ENCODE data around the gene WWOX. TPM values are rescaled to one million over a fixed set of nuclear protein-coding genes. Genes with fewer than 3 reads are reported as not detected.

WWOX gene
- total RNA-seq, 1 donor from 2014 or later = 7.3 TPM

GRCh38 chr16:79081297-79082066 lies 982.0 kb downstream of the WWOX start:
- Histone ChIP-seq H2AFZ (ENCODE audit: low read depth, low read length) (no peak overlapping the region), H3K9me3 (ENCODE audit: insufficient read depth, low read depth, low read length) (no peaks in the 10 kb centered on the region), H3K4me2 (ENCODE audit: low read length) (no peak overlapping the region), H3K4me1 (ENCODE audit: insufficient read depth, low read length) (no peaks in the 10 kb centered on the region), H3K36me3 (ENCODE audit: insufficient read depth, low read length) (no peaks in the 10 kb centered on the region), H3K4me3 (ENCODE audit: insufficient read depth, low read depth, low read length) (no peak overlapping the region), H3K79me2 (ENCODE audit: insufficient read depth, low read length) (no peaks in the 10 kb centered on the region), H4K20me1 (ENCODE audit: insufficient read depth, low read length) (no peaks in the 10 kb centered on the region), H3K9ac (ENCODE audit: low read length) (no peak overlapping the region), H3K27ac (ENCODE audit: low read depth, low read length) (no peak overlapping the region), H3K27me3 (ENCODE audit: insufficient read depth, low read length) (no peaks in the 10 kb centered on the region)
- H3K9me3 Mint-ChIP-seq (ENCODE audit: unreplicated experiment) = no peaks in the 10 kb centered on the region
- DNase-seq (ENCODE audit: low read depth) (no peak), FAIRE-seq (no peak)
- no peak overlapping the region for H3K27ac Mint-ChIP-seq (ENCODE audit: unreplicated experiment)
- no peak for TF ChIP-seq CTCF (IDR thresholded peaks at IDR 0.05; ENCODE audit: insufficient read depth, low read depth, low read length)
- no peak for TF ChIP-seq EZH2 (IDR thresholded peaks at IDR 0.05; ENCODE audit: insufficient read depth, low read length)
- peaks cover 4% of the 10 kb centered on the region for H3K27me3 Mint-ChIP-seq (ENCODE audit: low read depth, unreplicated experiment)
- H3K36me3 Mint-ChIP-seq (ENCODE audit: low read depth, unreplicated experiment) = no peaks in the 10 kb centered on the region
- no peaks in the 10 kb centered on the region for H3K4me1 Mint-ChIP-seq (ENCODE audit: low read depth, unreplicated experiment)
- H3K4me3 Mint-ChIP-seq (ENCODE audit: unreplicated experiment) = no peak overlapping the region

- H3K79me2 ChIP-seq (ENCODE audit: insufficient read depth, low read length) = no peaks in the 10 kb centered on the region
Observed at GRCh38 chr16:79082970-79083369, 983.5 kb downstream of the WWOX start.

More at GRCh38 chr16:79082970-79083369, 983.5 kb downstream of the WWOX start:
- Histone ChIP-seq H3K27ac (ENCODE audit: low read depth, low read length) (no peak overlapping the region), H3K36me3 (ENCODE audit: insufficient read depth, low read length) (no peaks in the 10 kb centered on the region), H3K4me3 (ENCODE audit: insufficient read depth, low read depth, low read length) (no peak overlapping the region), H3K27me3 (ENCODE audit: insufficient read depth, low read length) (no peaks in the 10 kb centered on the region), H3K9ac (ENCODE audit: low read length) (no peak overlapping the region), H3K9me3 (ENCODE audit: insufficient read depth, low read depth, low read length) (no peaks in the 10 kb centered on the region), H4K20me1 (ENCODE audit: insufficient read depth, low read length) (no peaks in the 10 kb centered on the region), H3K4me1 (ENCODE audit: insufficient read depth, low read length) (no peaks in the 10 kb centered on the region), H3K4me2 (ENCODE audit: low read length) (no peak overlapping the region), H2AFZ (ENCODE audit: low read depth, low read length) (no peak overlapping the region)
- TF ChIP-seq CTCF (IDR thresholded peaks at IDR 0.05; ENCODE audit: insufficient read depth, low read depth, low read length) (no peak), EZH2 (IDR thresholded peaks at IDR 0.05; ENCODE audit: insufficient read depth, low read length) (no peak)
- no peak overlapping the region for H3K27ac Mint-ChIP-seq (ENCODE audit: unreplicated experiment)
- H3K36me3 Mint-ChIP-seq (ENCODE audit: low read depth, unreplicated experiment) = no peaks in the 10 kb centered on the region
- no peak overlapping the region for H3K4me3 Mint-ChIP-seq (ENCODE audit: unreplicated experiment)
- no peaks in the 10 kb centered on the region for H3K4me1 Mint-ChIP-seq (ENCODE audit: low read depth, unreplicated experiment)
- FAIRE-seq (no peak), DNase-seq (ENCODE audit: low read depth) (no peak)
- peaks cover 2% of the 10 kb centered on the region for H3K9me3 Mint-ChIP-seq (ENCODE audit: unreplicated experiment)
- H3K27me3 Mint-ChIP-seq (ENCODE audit: low read depth, unreplicated experiment) = peaks cover 14% of the 10 kb centered on the region
